H1 (cell line): ENCODE results near the gene KRT12. TPM values are rescaled to one million over a fixed set of nuclear protein-coding genes. Genes with fewer than 3 reads are reported as not detected.

Experiments
- BACH1 ChIP-seq: IDR thresholded peaks from 2 replicates; pipeline ENCODE4 v1.6.1; 2012; ENCODE audit warnings: low read length, improper control_type of control experiment
- EGR1 ChIP-seq: IDR thresholded peaks from 2 replicates; pipeline ENCODE4 v1.6.1; 2011; ENCODE audit warnings: low read depth, low read length, borderline replicate concordance
- MAFK ChIP-seq: IDR thresholded peaks from 2 replicates; pipeline ENCODE4 v1.6.1; 2012; ENCODE audit warnings: low read depth, mild to moderate bottlenecking, improper control_type of control experiment, low read length
- polyA plus RNA-seq, 7 experiments: library from polyadenylated mRNA; depleted of rRNA in 3 of 7; stranded (reverse) in 5 of 7; unstranded in 2 of 7; fragments of >200 nt in 5 of 7; fragments of 200-250 nt in 2 of 7; gene quantifications; 1 replicate in 5 of 7; 2 replicates in 1 of 7; 4 replicates in 1 of 7; pipeline versions ENCODE4 v1.2.1 to v1.2.3, GENCODE V29; 2011 to 2013; ENCODE audit warnings: missing spikeins in 2 of 7, mixed read lengths in 2 of 7
- total RNA-seq: library from RNA; stranded (reverse); fragmentation: NEBNext Ultra II Directional; extraction: Animal tissue kit (Norgen Biotek cat#: 25700); gene quantifications from 2 replicates; pipeline ENCODE4 v1.2.1, GENCODE V29; 2021

Gene KRT12
- total and polyA plus RNA-seq, 2 of the 8 experiments (the other 6 are each of a cell fraction or from before 2014, with no cell fraction given), result not detected

DNA sequence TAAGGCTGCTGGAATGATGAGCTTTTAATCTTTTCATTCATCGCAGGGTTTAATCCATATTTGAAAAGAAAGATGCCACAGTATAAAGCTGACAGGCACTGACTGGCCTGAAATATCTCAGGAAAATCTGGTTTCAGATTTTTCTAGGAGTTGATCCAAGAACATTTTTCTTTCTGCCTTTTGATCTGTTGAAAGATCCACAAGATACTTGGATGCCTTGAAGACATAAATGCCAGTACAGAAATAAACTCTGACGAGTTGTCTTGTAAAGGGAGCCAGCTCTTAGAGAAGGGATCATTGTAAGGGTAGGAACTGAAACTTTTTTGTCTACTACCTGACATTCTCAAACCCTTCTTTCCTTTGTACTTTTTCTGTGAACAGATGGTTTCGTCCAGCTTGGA lies 43.4 kb upstream of the KRT12 start (continued):
- TF ChIP-seq MAFK (no peak), BACH1 (no peak), EGR1 (no peak)
